ENCODE measurements around the gene PTPA.

- no peak for TF ChIP-seq CTCF (IDR thresholded peaks at IDR 0.05)
- no peak for TF ChIP-seq POLR2A (IDR thresholded peaks at IDR 0.05)
- TF ChIP-seq POLR2AphosphoS5 (IDR thresholded peaks at IDR 0.05) = no peak
- TF ChIP-seq EP300 (IDR thresholded peaks at IDR 0.05) = no peak
Measured at GRCh38 chr9:129194221-129194620, 83.0 kb downstream of the PTPA start.
